Activated CD8-positive, alpha-beta memory T cell treated with anti-CD3 and anti-CD28 coated beads for 36 hours (primary cell): ENCODE measurements around the gene TPD52L1. TPM values are rescaled to one million over a fixed set of nuclear protein-coding genes. Genes with fewer than 3 reads are reported as not detected.

Source experiments
- CTCF ChIA-PET: fragments of 350-600 bp; sonication (Branson Sonifier 250); formaldehyde crosslinking; loops from one replicate; lab custom pipeline; 2021; ENCODE audit warnings: antibody characterized with exemption; lab: Charles Lee
- POLR2A ChIA-PET: fragments of 350-600 bp; sonication (Branson Sonifier 250); formaldehyde crosslinking; loops from one replicate; lab custom pipeline; 2021; ENCODE audit warnings: antibody characterized with exemption; lab: Charles Lee
- total RNA-seq, 2 experiments: library from RNA; stranded (reverse); gene quantifications; one replicate each; pipeline ENCODE4 v1.2.3, GENCODE V29; 2021

The TPD52L1 gene
- total RNA-seq, 2 experiments from 2014 or later: 0.34 to 0.50 TPM

GRCh38 chr6:125198398-125198937, 44.9 kb downstream of the TPD52L1 start:
- POLR2A ChIA-PET: no interaction called here
- CTCF ChIA-PET: no interaction called here

GRCh38 chr6:125200941-125201340, 47.4 kb downstream of the TPD52L1 start:
- POLR2A ChIA-PET: no interaction called here

DNA sequence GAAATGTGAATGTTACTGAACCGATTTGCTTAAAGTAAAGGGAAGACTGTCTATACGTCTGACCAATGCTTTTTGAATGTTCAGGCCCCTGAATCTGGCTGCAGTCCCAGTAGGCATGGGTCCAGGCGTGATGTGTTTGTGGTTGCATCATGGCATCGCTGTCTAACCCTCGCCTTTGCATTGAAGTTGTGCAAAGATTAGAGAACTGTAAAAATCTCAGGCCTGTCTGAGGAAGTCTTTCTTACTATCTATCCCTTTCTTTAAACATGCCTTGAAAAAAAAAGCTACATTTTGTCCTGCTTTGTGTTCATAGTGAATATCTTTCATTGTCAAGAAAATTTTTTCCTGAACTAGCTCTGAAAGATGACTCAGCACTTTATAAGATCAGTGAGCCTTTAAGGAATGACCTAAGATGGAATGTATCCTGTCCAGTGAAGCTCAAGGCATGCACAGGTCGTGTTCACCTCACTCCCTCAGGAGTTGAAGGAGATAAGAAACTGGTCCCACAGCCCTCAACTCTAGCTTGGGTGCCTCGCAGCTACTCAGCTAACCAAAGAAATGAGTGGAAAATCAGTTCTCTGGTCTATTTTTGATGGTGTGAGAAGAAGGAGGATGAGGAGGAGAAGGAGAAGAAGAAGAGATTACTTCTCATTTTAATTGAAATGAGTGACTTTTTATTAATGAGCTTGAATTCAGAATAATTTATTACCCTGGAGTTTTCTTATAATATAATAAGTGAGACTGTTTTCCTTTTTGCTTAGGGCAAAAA, 48.6 kb downstream of the TPD52L1 start:
- POLR2A ChIA-PET: no interaction called here
- CTCF ChIA-PET: interaction anchor here (2.5 kb wide), 1 partner anchor 9 kb away, joined by 6 read pairs; no protein-coding TSS in a partner anchor

More at GRCh38 chr6:125200941-125201340, 47.4 kb downstream of the TPD52L1 start:
- CTCF ChIA-PET: no interaction called here

DNA sequence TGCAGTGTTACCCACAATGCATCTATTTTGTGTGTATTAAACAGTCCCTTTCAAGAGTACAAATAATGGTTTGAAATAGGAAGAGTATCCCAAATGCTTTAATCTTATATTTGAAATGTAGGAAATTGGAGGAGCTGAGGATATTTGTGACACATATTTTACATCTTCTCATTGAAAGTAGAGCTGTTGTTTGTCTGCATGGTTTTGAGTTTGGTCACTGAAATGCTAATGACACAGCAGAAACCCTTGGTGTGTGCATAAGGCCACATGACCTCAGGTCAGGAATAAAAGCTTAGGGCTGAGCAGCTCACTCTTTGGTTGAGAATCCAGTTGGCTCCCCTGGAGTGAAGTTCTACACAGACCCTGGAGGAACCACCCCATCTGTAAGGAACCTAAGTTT, 49.8 kb downstream of the TPD52L1 start:
- POLR2A ChIA-PET: no interaction called here
- CTCF ChIA-PET: interaction anchor here (2.5 kb wide), 1 partner anchor 11 kb away, joined by 6 read pairs; no protein-coding TSS in a partner anchor

GRCh38 chr6:125205931-125206330, 52.4 kb downstream of the TPD52L1 start:
- ChIA-PET POLR2A (no interaction called here), CTCF (no interaction called here)

GRCh38 chr6:125206389-125206788, 52.8 kb downstream of the TPD52L1 start:
- ChIA-PET POLR2A (no interaction called here), CTCF (no interaction called here)

DNA sequence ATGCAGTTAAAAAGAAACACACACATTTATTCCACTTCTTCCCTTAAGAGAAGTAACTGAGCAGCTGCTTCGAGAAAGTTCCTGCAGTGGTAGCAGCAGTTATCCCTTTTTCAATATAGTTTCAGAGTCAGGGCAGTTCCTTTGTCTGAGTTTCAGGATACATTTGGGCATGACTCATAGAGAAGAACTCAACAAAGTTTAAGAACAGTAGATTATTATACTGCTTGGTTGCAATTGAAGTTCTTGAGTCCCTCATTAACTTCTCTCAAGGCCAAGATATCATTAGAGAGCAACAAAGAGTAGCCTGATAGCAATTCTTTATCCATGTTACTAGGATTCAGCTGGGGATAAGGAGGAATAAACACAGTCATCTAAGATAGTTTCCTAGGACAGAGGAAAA, 54.4 kb downstream of the TPD52L1 start:
- POLR2A ChIA-PET: no interaction called here
- CTCF ChIA-PET: no interaction called here

GRCh38 chr6:125208625-125209249, 55.2 kb downstream of the TPD52L1 start:
- POLR2A ChIA-PET: no interaction called here
- CTCF ChIA-PET: no interaction called here

DNA sequence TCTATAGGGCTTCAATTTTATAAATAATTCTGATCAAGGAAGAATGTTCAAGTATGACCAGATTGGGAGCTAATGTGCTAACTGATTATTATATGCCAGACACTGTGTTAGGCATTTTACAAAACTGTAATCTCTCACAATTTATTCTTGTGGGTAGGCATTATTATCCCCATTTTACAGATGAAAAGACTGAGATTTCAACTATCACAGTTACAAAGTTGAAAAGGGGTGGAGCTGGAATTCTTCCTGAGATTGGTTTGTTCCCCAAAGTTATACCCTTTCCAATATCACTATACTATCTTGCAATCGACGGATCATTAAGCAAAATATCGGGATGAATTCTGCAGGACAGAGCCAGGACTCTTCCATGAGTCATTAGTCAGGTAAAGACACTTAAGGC, 57.1 kb downstream of the TPD52L1 start:
- ChIA-PET CTCF (no interaction called here), POLR2A (no interaction called here)

- CTCF ChIA-PET: no interaction called here
- POLR2A ChIA-PET: no interaction called here
These were observed 57.8 kb downstream of the TPD52L1 start for GRCh38 chr6:125211352-125211751.

GRCh38 chr6:125212377-125212776, 58.8 kb downstream of the TPD52L1 start:
- ChIA-PET POLR2A (no interaction called here), CTCF (no interaction called here)

DNA sequence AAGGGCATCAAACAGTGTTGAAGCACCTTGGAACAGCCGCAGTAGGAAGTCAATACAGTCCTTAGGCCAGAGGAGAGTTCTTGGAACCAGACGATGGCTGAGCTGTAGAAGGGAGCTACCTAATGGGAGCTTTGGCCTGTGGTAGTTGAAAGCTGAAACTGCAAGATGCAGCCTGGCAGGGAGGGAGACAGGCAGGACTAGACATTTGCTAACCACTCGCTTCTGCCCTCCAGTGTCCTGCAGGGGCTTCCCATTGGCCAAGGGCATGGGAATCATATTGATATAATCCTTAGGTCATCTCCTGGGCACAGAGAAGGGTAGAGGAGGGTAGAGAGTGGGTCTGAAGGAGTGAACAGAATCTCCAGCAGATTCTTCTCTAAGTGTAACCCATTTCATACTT, 60.4 kb downstream of the TPD52L1 start:
- POLR2A ChIA-PET: no interaction called here
- CTCF ChIA-PET: no interaction called here

GRCh38 chr6:125215252-125215819, 61.8 kb downstream of the TPD52L1 start:
- POLR2A ChIA-PET: no interaction called here
- CTCF ChIA-PET: no interaction called here

- ChIA-PET CTCF (no interaction called here), POLR2A (no interaction called here)
These were observed 62.4 kb downstream of the TPD52L1 start for GRCh38 chr6:125216015-125216414.

DNA sequence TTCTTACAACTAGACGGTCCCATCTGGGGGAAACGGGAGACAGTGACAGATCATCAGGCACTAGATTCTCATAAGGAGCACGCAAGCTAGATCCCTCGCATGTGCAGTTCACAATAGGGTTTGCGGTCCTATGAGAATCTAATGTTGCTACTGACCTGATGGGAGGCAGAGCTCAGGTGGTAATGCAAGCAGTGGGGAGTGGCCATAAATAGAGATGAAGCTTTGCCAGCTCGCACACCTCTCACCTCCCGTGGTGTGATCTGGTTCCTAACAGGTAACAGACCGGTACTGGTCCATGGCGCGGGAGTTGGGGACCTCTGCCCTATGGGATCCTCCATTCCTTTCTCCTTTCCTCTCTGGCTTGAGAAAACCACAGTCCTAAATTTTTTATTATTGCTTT, 63.8 kb downstream of the TPD52L1 start:
- POLR2A ChIA-PET: no interaction called here
- CTCF ChIA-PET: no interaction called here

- ChIA-PET POLR2A (no interaction called here), CTCF (no interaction called here)
These were observed 64.4 kb downstream of the TPD52L1 start for GRCh38 chr6:125217992-125218391.

- ChIA-PET POLR2A (no interaction called here), CTCF (no interaction called here)
These were observed 65.9 kb downstream of the TPD52L1 start for GRCh38 chr6:125219361-125219895.

DNA sequence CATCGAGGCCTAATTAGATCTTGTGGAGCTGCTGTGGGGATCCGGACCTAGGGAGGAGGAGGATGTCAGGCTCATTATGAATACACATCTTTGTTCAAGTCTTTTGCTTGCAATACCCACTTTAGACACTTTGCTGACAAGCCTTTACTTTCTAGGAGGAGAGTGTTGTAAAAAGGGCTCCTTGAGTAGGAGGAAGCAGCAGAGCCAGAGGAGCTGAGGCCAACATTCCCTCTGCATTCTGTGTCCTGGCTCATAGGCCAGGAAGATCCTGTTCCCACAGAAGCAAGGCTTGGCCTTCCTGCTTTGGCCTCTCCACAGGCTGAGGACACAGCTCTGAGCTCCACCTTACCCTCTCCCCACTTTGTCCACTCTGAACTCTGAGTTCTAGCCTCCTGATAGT, 67.1 kb downstream of the TPD52L1 start:
- CTCF ChIA-PET: no interaction called here
- POLR2A ChIA-PET: no interaction called here

DNA sequence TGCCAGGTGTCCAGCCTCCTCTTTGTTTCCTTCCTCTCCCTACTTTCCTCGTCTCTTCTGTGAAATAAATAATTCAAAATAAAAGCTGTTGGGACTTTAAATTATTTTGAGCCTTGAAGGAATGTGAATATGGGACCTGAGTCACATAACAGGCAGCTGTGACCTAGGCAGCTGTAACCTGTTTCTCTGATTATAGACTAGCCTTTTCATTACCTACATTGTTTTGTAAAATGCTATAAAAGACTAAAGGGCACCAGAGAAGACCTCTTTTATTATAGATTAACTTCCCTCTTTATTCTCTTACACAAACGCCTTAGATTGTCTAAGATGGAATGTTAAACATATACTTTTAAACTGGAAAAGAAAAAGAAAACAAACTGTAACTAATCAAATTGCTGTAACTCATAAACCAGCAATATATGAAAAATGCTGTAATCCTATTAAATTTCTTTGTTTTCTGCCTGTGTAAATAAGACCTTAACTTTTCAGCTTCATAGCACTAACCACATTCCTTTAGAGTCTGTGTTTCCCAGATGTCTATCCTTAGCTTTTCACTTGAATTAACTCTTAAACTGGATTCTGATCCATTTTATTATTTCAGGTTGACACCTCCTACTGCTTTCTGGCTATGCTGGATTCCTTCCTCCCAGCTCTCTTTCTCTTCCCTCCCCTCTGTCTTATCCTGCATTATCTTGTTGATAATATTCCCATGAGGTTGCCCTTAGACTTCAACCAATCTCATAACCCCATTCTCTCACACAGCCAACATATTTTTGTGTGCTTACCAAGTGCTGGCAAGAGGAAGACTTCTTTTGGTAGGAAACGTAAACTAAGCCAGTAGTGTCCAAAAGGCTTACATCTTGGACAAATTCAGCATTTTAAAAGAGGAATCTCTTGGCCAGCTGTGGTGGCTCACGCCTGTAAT, 69.2 kb downstream of the TPD52L1 start:
- ChIA-PET CTCF (no interaction called here), POLR2A (no interaction called here)
